ENCODE data around the gene ZBTB16.

Gene ZBTB16

GRCh38 chr11:114034956-114035355, 24.6 kb upstream of the ZBTB16 start:
- Histone ChIP-seq H3K27ac (replicated peaks) (no peak overlapping the region), H3K4me3 (replicated peaks; ENCODE audit: insufficient read depth, low read length) (no peak overlapping the region), H3K27me3 (ENCODE audit: insufficient read depth, poor library complexity, severe bottlenecking) (no peaks in the 10 kb centered on the region)
- TF ChIP-seq SPI1 (IDR thresholded peaks at IDR 0.05; ENCODE audit: borderline replicate concordance, low read depth) (peak; percentile 65; the same call in 1 of the 2 replicates), CTCF (IDR thresholded peaks at IDR 0.05; ENCODE audit: insufficient read depth, low read length) (no peak)
- DNase-seq (ENCODE audit: low read depth in 1 of 2, low spot score in 1 of 2): no peak

- no peak overlapping the region for H3K4me3 ChIP-seq (replicated peaks; ENCODE audit: insufficient read depth, low read length)
- H3K27ac ChIP-seq (replicated peaks): no peak overlapping the region
- no peaks in the 10 kb centered on the region for H3K27me3 ChIP-seq (ENCODE audit: insufficient read depth, poor library complexity, severe bottlenecking)
- TF ChIP-seq GABPA (IDR thresholded peaks at IDR 0.05; ENCODE audit: low read depth): no peak
- TF ChIP-seq CTCF (IDR thresholded peaks at IDR 0.05; ENCODE audit: insufficient read depth, low read length): peak; percentile 53
- peak; percentile 17 to 64 for DNase-seq (ENCODE audit: low read depth in 1 of 2, low spot score in 1 of 2)
Observed at GRCh38 chr11:114036147-114036811, 23.2 kb upstream of the ZBTB16 start.

- H3K4me3 ChIP-seq (replicated peaks; ENCODE audit: insufficient read depth, low read length): no peak overlapping the region
- H3K27me3 ChIP-seq (ENCODE audit: insufficient read depth, poor library complexity, severe bottlenecking): no peaks in the 10 kb centered on the region
Observed at GRCh38 chr11:114036958-114037357, 22.6 kb upstream of the ZBTB16 start.

More at GRCh38 chr11:114036958-114037357, 22.6 kb upstream of the ZBTB16 start:
- no peak for DNase-seq (ENCODE audit: low read depth in 1 of 2, low spot score in 1 of 2)
- H3K27ac ChIP-seq (replicated peaks): no peak overlapping the region
- TF ChIP-seq POLR2AphosphoS5 (IDR thresholded peaks at IDR 0.05; ENCODE audit: low read depth) (no peak), GABPA (IDR thresholded peaks at IDR 0.05; ENCODE audit: low read depth) (no peak), CTCF (IDR thresholded peaks at IDR 0.05; ENCODE audit: insufficient read depth, low read length) (no peak), SPI1 (IDR thresholded peaks at IDR 0.05; ENCODE audit: borderline replicate concordance, low read depth) (no peak), REST (IDR thresholded peaks at IDR 0.05; ENCODE audit: insufficient replicate concordance, low read depth) (no peak)

Measured in HL-60 (cell line).